GM21528 (cell line): ENCODE measurements around the gene FGF14.

Experiments used
- ATAC-seq: cut with Tn5 transposase; IDR thresholded peaks from one replicate; pipeline ENCODE4 v1.9.1; 2021; ENCODE audit warnings: mild to moderate bottlenecking, moderate library complexity; ENCODE audit not compliant: unreplicated experiment, low FRiP score

Gene FGF14

DNA sequence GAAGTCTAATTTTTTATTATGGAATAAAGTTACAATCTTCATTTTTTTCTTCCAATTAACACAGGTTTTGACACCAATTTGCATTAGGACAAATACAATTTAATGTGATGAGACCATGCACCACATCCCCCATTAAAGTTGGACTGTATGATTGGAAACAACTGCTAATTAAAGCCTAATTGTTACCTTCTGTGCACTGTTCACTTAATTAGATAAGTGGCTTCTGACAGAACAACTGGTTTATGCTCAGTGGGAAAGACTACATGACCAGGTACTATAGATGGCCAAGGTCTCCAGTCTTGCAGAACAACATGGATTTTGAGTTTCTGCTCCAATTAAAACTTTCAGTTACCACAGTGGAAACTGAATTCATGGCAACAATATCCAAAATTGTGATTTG is 198.1 kb downstream of the FGF14 start:
- ATAC-seq, result no peak

DNA sequence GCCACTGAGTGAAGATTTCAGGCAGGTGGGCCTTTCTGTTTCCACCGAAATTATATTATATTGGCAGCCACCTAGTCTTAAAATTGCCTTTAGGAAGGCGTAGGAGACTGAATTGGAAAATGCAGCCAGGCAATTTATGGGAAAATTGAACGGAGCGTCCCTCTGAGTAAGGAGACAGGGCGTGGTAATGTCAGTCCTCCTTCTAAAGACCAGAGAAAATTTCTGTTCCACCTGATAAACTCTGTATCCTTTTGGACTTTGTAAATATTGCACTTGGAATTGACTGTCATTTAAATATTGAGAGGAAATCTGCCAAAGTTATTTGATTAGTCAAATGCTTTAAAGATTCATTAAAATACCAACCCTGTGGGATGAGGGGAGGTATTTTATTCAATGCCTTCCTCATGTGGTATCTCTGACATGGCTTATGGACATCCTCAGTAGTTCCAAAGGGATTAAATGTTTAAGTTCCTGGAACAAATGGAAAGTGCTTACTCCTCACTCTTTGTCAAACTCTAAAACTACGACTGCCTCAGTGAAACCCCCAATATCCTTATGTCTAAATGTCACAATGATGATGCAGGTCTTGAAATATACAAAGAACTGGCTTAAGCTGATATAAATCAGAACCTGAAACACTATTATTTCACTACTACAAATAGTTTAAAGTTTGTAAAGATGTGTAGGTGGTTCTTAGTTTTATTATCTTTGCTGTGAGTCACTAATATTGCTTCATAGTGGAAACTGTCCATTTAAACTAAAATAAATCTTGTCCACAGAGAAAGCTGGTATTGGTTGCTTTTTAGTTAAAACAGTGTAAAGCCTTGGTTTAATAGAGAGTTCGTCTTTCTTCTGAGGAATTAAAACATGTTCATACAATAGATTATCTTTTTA is 203.2 kb downstream of the FGF14 start:
- ATAC-seq, result no peak

DNA sequence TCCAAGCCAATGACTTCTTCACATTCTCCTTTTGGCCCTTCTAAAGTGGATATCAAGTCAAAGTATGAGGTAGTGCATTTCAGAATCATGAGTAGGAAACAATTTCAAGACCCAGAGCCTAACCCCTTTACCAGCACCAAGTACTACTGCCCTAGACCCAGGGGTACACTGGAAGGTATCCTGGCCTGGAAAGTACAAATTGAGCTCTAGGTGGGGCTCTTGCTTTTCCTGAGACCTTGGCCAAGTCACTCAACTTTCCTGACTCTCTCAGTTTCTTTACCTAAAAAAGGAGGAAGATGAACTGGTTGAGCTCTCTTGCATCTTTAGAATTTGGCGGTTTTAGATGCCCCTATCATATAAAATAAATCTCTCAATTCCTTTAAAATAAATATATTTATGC is 204.7 kb downstream of the FGF14 start:
- no peak for ATAC-seq

DNA sequence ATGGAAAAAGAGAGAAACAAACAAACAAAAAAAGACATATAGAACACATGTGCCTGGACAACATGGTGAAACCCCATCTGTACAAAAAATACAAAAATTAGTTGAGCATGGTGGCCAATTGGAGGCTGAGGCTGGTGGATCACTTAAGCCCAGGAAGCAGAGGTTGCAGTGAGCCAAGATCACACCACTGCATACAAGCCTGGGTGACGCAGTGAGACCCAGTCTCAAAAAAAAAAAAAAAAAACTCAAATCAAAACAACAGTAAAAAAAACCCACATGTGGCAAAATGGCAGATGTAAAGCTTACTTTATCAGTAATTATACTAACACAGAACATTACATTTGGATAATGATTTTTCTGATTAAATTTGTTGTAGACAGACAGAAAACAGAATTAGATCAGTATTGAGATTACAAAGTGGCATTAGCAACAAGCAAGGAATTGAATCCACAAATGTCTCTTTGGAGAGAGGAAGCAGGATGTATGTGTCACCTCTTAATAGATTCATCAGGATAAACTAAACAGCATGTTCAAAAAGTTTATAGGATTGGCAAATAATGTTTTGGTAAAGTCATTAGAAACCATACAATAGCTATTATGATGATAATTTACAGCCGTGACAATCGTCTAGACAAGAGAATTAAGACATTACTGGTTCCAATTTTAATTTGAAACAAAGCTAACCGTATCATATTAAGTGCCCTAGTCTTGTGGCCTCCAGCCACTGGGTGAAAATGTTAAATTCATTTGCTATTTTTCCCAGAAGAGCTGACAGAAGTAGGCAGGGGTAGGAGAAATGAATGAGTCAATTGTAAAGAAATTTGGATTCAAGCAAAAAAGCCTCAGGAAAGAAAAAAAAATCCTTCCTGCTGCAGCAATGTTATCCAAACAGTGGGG is 206.0 kb downstream of the FGF14 start:
- no peak for ATAC-seq

DNA sequence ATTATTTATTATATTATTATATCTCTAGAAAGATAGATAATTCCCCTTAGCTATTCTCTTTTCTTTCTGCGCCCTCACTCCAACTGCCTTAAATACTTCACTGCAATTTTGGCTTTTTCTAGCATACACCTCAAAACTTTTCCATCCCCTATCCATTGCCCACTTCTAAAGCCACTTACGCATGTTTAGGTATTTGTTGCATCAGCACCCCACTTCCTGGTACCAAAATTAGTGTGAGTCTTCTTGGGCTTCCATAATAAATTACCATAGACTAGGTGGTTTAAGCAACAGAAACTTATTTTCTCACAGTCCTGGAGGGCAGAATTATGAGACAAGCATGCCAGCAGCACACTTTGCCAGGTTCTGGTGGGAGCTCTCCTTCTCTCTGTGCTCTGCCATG is 209.0 kb downstream of the FGF14 start:
- ATAC-seq, result no peak

DNA sequence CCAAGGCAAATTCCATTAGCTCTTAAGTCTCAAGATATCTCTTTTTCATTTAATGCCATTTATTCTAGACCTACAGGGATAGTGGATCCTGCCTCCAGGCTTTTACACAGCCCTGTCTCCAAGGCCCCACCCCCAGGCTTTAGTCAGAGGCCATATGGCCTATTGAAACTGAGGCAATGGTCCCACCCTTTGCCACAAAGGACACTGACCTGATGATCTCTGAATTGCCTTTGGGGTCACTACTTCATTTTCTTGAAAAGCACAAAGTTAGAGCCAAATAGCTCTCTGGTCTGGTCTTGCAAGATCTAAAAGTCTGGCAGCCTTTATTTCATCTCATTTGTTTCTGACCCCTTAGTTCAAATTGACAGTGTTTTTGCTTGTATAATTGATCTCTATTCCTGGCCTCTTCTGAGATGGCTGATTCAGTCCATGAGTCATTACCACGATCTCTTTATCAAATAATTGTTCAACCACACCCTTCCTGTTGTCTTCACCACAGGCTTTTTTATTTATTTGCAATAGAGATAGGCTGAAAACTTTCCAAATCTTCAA is 209.8 kb downstream of the FGF14 start:
- no peak for ATAC-seq

DNA sequence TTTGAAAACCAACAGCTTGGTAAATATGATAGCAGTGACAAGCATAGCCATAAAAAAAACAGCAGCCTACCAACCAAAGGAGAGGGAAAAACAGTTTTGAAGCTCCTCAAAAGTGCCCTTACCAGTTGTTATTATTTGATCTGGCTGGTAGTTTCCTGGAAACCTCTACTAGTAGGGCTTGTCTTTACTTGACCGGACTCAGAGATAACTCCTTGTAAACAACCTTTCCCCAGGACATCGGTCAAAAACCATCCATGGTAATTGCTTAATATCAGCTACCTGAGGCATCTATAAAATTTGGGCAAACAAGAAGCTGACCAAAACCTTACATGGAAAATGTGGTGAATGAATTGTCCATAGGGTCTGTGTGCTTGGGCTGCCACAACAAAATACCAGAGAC is 210.9 kb downstream of the FGF14 start:
- no peak for ATAC-seq

DNA sequence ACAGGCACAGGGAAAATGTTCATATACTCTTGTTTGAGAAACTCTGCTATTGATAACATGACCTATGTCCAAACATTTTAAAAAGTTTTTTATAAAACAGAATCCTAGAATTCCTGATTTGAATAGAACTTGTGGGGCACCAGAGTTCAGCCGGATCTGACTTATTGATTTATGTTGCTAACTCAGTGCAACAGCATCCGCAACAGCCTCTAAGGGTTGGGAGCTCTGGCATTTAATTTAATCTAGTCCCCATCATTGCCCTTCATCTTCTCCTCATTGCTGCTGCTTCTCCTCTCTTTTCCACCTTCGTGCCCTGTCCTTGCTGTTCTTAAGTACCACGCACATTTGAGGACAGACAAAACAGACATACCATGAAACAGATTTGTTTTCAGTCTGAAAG is 214.5 kb downstream of the FGF14 start:
- ATAC-seq, result no peak

DNA sequence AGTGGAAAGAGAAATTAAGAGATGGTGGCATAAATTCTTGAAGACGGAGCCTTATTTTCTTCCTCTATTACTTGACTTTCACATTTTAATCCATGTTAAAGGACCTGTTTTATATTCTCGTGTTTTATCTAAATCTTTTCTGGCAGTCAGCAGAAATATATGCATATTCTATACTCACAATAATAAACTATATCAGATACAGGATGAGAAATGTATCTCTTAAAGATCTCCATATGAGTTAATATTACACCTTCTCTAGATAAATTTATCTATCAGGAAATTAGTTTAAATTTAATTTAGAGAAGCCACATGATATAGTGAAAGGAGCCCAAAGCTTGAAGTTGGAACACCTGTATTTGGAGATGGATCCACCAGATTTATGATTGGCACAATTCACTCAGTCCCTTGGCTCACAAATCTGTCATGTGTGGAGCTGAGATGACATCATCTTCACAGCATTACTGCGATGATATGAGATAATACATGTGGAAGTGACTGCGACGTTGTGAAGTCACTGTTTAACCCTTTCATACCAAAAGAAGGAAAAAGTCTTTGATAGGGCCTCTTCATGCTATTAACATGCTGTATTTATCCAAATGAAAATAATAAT is 216.4 kb downstream of the FGF14 start:
- ATAC-seq, result no peak

DNA sequence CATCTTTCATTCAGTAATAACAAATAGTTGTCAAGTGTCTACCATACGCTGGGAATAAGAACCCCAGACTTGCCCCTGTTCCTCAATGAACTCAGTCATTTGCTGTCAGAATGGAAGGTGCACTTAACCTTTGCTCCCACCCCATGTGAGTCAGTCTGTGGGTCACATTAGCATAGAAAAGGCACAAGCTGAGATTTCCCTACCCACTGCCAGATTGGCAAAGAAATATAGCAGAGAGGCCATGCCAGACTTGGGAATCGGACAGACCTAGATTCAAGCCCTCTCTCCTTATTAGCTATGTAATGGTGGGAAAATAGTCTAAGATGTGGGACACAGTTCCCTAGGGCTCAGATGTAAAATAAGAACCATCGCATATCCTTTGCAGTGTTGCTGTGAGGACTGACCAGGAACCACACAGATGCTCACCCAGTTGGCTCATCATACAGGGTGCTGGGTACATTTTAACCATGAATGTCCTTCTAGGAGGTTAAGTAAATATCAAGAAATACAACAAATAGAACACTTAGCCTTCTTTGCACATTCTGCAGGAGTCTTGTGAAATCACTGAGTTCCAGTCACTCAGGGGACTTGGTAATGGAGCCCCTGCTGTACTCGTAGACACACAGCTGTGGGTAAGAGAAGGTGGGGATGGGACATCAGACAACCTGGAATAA is 218.2 kb downstream of the FGF14 start:
- ATAC-seq, result no peak

DNA sequence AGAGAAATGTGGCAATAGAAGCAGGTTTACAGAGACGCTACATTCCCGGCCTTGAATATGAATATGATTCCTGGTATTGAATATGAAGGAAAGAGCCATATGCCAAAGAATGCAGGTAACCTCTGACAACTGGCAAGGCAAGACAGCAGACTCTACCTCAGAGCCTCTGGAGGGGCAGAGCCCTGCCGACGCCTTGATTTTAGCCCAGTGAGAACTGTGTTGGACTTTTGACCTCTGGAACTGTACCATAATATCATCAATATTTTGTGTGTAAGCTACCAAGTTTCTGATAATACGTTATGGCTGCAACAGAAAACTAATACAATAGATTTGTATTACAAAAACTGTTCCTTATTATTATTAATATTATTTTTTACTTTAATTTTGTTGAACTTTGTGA is 219.7 kb downstream of the FGF14 start:
- no peak for ATAC-seq

DNA sequence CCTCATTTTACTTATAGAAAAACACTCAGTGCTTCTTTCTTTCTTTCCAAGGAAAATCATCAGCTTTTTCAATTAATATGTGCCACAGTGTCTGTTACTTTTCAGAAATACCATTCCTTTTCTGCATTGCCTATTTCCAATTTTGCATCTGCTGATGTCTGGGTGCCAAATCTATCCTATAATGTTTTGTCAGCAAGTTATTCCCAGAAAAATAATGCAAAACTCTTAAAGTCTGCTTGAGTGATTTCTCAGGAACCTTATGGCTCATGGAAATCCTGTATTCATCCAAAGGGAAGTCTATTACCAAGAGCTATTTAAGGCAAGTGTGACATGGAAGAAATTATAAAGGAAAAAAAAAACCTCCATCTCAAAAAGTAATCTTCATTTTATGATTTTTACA is 224.4 kb downstream of the FGF14 start:
- ATAC-seq, result no peak

DNA sequence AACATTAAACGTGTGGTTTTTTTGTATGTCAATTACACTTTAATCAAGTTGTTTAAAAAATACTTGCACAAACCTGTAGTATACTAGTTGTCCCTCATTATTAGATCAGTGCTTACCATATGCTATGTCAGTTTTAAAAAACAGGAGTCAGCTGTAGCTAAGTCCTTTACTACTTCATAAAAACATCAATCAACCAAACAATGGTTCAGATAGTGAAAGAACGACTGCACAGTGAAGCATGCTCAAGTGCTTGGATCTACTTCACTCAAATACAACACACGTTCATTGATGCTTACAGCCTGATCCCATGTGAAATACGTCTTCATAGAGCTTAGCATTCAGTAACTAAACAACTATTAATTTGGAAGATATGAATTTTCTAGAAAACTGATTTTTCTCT is 225.0 kb downstream of the FGF14 start:
- no peak for ATAC-seq

DNA sequence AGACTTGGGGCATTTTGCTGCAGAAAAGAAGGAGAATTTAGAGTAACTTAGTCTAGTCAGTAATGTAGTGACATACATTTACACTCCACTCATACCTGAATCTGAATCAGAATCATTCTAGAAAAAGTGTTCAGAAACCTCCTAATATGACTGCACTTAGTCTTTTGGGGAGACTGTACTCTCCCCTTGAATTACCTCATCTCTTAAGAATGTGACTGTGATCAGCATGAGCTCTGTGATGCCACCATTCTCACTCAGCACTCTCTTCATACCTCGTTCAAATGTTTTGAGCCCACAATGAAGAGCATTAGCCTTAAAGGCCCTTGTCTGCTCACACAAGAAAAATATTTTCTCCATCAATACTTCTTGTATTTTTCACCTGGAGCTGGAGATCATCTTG is 229.4 kb downstream of the FGF14 start:
- no peak for ATAC-seq

DNA sequence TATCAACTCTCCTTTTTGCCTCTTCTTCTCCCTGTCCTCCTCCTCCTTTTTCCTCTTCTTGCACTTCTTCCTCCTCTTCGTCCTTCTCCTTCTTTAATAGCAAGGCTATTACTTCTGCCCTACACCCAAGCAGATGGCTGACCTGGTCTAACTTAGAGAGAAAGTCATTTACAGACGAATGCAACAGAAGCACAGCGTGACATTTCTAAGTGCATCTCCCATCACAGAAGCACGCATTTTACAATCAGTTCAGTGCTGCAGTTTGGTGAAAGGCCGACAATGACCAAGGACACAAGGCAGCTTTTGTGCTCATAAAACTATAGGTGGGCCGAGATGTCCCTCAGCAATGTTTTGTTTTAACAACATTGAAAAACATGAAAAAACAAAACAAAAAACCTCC is 231.5 kb downstream of the FGF14 start:
- no peak for ATAC-seq

DNA sequence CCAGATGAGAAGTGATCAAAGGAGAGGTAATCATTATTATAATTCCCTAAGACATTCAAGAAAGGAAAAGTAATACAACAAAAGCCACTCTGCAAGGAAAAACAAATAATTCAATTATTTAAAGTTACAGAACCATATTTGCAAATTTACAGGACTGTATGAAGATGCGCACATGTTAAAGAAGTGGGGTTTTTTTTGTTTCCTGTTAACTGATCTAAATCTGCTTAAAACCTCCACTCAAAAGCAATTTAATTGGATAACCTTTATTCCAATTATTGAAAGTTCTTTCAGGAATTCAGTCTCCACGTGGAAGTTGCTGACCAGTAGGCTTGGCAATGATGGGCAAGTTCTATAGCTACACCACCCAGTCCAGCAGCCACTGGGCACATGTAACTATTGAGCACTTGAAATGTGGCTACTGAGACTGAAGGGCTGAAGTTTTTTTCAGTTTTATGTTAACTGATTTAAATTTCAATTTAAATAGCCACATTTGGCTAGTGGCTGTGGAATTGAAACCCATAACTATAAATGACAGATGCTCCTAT is 232.3 kb downstream of the FGF14 start:
- ATAC-seq, result no peak

DNA sequence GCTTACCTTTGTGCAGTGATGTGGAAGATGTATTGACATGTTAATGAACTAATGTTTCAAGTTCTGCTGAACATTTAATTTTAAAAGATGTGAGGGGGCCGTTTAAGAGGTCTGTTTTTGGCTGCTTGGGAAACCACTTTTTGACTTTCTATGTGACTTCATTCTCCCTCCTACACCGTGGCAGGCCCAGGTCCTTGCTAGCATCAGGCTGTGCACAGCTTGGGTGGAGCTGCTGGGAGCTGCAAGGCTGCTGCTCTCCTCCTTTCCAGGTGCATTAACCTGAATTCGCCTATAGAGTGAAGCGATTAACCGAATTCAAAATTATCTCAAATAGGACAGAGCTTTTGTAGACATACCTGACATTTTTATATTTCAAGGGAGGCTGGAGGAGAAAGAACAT is 249.1 kb downstream of the FGF14 start:
- no peak for ATAC-seq

DNA sequence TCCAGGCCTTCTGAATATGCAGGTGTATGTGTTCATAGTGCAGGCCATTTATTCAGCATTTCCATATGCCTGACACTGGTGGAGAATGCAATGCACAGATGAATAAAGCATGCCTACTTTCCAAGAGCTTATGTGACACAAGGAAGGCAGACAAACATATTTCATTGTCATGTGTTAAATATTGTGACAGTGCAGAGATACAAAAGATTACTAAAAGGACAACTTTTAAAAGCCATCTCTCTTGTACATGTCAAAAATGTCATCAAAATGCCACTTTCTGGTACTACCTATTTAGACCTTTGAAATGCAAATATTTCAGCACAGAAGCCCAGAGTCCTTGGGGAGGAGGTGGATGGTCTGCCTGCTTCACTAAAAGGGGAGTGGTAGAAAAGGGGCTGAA is 254.5 kb downstream of the FGF14 start:
- no peak for ATAC-seq

DNA sequence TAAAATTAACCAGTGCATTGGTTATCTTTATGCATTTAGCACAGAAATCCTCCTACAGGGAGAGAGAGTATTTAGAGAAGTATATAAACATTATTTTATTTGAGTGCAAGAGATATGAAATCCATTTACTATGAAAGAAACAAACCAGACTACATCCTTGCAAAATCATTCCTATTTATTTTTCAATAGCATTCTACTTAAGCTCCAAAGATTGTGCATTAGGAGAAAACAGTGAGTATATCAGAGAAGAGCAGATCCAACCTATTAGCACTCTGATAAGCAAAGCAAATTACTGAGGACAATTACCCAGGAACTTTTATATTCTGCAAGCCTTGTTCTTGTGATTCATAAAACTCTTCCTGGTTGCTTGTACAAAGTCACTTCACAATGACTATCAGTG is 256.1 kb downstream of the FGF14 start:
- ATAC-seq, result no peak

DNA sequence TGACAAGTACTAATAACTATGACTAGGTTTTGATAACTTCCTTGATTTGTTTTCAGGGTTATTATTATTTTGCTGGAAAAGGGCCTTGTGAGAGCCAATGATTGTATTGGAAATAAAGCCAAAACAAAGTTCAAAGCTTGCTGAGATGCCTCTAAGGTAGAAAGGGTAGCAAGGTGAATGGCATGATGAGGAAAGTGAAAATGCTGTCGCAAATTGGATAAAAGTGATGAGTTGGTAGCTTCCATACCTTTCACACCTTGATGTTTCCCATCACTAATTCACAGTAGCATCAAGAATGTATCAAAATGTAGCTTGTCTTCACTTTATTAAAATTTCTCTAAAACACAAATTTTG is 259.4 kb downstream of the FGF14 start:
- ATAC-seq, result no peak
